Spleen (tissue), 7 donors: Measurements from ENCODE around the gene MAP1LC3C.

Experiments
- CTCF ChIP-seq, 11 experiments: fragments of 200-600 bp in 7 of 11; fragments of 450-650 bp in 4 of 11; sonication (generic) in 4 of 11; IDR thresholded peaks in 8 of 11; conservative IDR thresholded peaks in 3 of 11; 1 replicate in 7 of 11; 2 replicates in 4 of 11; pipeline versions ENCODE4 v1.4.0 to v1.8.0; 2016 to 2021; ENCODE audit warnings: antibody characterized with exemption in 11 of 11, inconsistent platforms in 4 of 11, mild to moderate bottlenecking in 1 of 11
- POLR2A ChIP-seq, 3 donors: fragments of 450-650 bp; IDR thresholded peaks; one replicate each; pipeline ENCODE4 v1.5.1; 2017; ENCODE audit warnings: antibody characterized with exemption in 3 of 3, mild to moderate bottlenecking in 1 of 3
- POLR2AphosphoS5 ChIP-seq, 3 donors: sonication (generic); formaldehyde crosslinking; IDR thresholded peaks; one replicate each; pipeline ENCODE4 v1.5.1; 2017; ENCODE audit warnings: antibody characterized with exemption in 3 of 3
- donor health status: DM: no; HTN: no; CAD: no; lungs with moderate emphysema.
- donor health status: DM: no; HTN: no; CAD: no.
- donor health status: DM: no; HTN: no; CAD: no.

- no peak for TF ChIP-seq POLR2AphosphoS5 (IDR thresholded peaks at IDR 0.05)
- TF ChIP-seq POLR2A (IDR thresholded peaks at IDR 0.05): no peak
- no peak for TF ChIP-seq CTCF (IDR thresholded peaks at IDR 0.05 in 8 of 11, conservative IDR thresholded peaks at IDR 0.05 in 3 of 11)
These were observed 26.1 kb downstream of the MAP1LC3C start for GRCh38 chr1:241972703-241973369.
